ENCODE data around the gene CDH4.

The CDH4 gene

DNA sequence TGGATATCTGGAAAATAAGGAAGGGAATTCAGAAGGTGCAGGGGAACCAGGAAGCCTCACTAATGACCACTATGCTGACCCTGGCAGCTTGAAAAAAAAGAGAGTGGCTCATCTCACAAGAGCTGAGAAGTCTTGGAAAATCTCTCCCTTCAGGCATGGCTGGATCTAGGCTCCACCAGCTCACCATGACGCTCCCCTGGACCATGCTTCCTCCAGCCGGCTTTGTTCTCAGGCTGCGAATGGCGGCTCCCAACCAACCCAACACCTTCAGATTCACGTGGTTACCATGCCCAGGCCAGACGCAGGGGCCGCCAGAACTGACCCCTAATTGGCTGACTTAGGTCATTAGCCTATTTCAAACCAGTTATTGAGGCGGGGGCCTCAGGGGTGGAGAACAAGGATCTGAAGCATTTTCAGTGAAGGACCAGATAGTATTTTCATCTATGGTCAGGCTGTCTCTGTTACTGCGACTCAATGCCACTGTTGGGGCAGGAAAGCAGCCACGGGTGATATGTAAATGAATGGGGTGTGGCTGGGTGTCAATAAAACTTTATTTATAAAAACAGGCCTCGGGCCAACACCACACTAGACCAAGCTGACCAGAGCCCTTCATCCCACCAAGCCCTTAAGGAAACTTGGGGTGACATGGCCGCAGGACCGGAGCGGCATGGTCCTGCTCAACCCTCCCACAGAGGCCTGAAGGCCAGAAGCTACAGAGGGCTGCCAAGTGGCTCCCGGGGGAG lies 653.9 kb downstream of the CDH4 start:
- peaks cover 0 to 2% (median 0%) of the 10 kb centered on the region in 5 donors for H3K36me3 ChIP-seq (ENCODE audit: control insufficient read depth in 5 of 5, insufficient read depth in 5 of 5, low read length in 5 of 5)
- H3K9ac ChIP-seq (ENCODE audit: low read length in 5 of 5), result no peak overlapping the region
- no peak overlapping the region for H3K27ac ChIP-seq (ENCODE audit: low read depth, low read length)
- no peaks in the 10 kb centered on the region for H3K4me1 ChIP-seq (ENCODE audit: control insufficient read depth in 5 of 5, insufficient read depth in 5 of 5, low read length in 5 of 5)
- no peak overlapping the region for H3K4me3 ChIP-seq (ENCODE audit: low read depth in 1 of 5, low read length in 5 of 5)
- H3K27me3 ChIP-seq (ENCODE audit: control insufficient read depth in 5 of 5, insufficient read depth in 4 of 5, low read length in 5 of 5), result peaks cover 14 to 30% (median 27%) of the 10 kb centered on the region in 5 donors
- peaks cover 2 to 11% (median 8%) of the 10 kb centered on the region in 5 donors for H3K9me3 ChIP-seq (ENCODE audit: control insufficient read depth in 5 of 5, low read length in 5 of 5)

DNA sequence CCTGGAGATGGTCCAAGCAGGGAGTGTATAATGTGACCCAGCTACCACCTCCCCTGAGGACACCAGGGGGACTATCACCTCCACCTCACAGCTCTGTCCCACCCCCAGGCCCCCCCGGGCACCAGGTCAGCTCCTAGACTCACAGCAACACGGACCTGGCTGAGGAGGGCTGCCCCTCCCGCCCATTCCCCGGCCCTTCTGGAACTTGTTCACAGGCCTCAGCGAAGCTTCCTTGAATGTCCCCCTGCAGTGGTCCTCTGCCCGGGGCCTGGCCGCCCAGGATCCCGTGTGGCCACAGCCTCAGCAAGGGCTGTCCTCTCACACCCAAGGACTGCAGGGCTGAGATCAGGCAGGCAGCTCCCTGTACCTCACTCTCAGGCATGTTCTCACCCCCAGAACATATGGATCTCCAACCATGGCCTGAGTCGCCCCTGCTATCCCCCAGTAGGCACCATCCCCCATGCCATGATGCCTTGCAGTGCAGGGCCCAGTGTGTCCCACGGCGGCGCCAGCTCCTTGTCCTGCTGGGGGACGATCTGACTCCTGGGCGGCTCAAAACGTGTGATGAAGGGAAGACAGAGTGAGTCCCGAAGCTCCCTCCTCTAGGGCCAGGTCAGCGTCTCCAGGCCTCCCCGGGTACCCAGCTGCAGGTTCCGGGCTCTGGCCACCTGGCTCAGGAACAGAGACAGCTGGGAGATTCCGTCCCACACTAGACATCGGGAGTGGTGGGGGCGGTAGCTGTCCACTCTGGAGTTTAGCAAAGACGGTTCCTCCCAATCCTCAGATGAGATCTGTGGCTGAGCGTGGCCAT lies 655.2 kb downstream of the CDH4 start:
- Histone ChIP-seq H3K4me1 (ENCODE audit: control insufficient read depth in 5 of 5, insufficient read depth in 5 of 5, low read length in 5 of 5) (no peaks in the 10 kb centered on the region), H3K27ac (ENCODE audit: low read depth, low read length) (no peak overlapping the region), H3K9ac (ENCODE audit: low read length in 5 of 5) (no peak overlapping the region), H3K9me3 (ENCODE audit: control insufficient read depth in 5 of 5, low read length in 5 of 5) (peaks cover 2 to 12% (median 9%) of the 10 kb centered on the region in 5 donors), H3K27me3 (ENCODE audit: control insufficient read depth in 5 of 5, insufficient read depth in 4 of 5, low read length in 5 of 5) (peaks cover 3 to 26% (median 19%) of the 10 kb centered on the region in 5 donors), H3K36me3 (ENCODE audit: control insufficient read depth in 5 of 5, insufficient read depth in 5 of 5, low read length in 5 of 5) (peaks cover 0 to 3% (median 0%) of the 10 kb centered on the region in 5 donors), H3K4me3 (ENCODE audit: low read depth in 1 of 5, low read length in 5 of 5) (no peak overlapping the region)

GRCh38 chr20:61908057-61909026 lies 656.3 kb downstream of the CDH4 start:
- Histone ChIP-seq H3K4me1 (ENCODE audit: control insufficient read depth in 5 of 5, insufficient read depth in 5 of 5, low read length in 5 of 5) (no peaks in the 10 kb centered on the region), H3K9ac (ENCODE audit: low read length in 5 of 5) (no peak overlapping the region), H3K27ac (ENCODE audit: low read depth, low read length) (no peak overlapping the region), H3K36me3 (ENCODE audit: control insufficient read depth in 5 of 5, insufficient read depth in 5 of 5, low read length in 5 of 5) (peaks cover 0 to 3% (median 0%) of the 10 kb centered on the region in 5 donors), H3K4me3 (ENCODE audit: low read depth in 1 of 5, low read length in 5 of 5) (no peak overlapping the region), H3K9me3 (ENCODE audit: control insufficient read depth in 5 of 5, low read length in 5 of 5) (peaks cover 2 to 12% (median 9%) of the 10 kb centered on the region in 5 donors), H3K27me3 (ENCODE audit: control insufficient read depth in 5 of 5, insufficient read depth in 4 of 5, low read length in 5 of 5) (peaks cover 2 to 26% (median 19%) of the 10 kb centered on the region in 5 donors)

- no peak overlapping the region for H3K4me3 ChIP-seq (ENCODE audit: low read depth in 1 of 5, low read length in 5 of 5)
- H3K9me3 ChIP-seq (ENCODE audit: control insufficient read depth in 5 of 5, low read length in 5 of 5), result peaks cover 2 to 12% (median 9%) of the 10 kb centered on the region in 5 donors
- peaks cover 0 to 3% (median 0%) of the 10 kb centered on the region in 5 donors for H3K36me3 ChIP-seq (ENCODE audit: control insufficient read depth in 5 of 5, insufficient read depth in 5 of 5, low read length in 5 of 5)
- H3K27me3 ChIP-seq (ENCODE audit: control insufficient read depth in 5 of 5, insufficient read depth in 4 of 5, low read length in 5 of 5), result peaks cover 2 to 27% (median 21%) of the 10 kb centered on the region in 5 donors
- no peak overlapping the region for H3K9ac ChIP-seq (ENCODE audit: low read length in 5 of 5)
- no peaks in the 10 kb centered on the region for H3K4me1 ChIP-seq (ENCODE audit: control insufficient read depth in 5 of 5, insufficient read depth in 5 of 5, low read length in 5 of 5)
- H3K27ac ChIP-seq (ENCODE audit: low read depth, low read length), result no peak overlapping the region
These were observed 657.0 kb downstream of the CDH4 start for GRCh38 chr20:61909028-61909427.

GRCh38 chr20:61909821-61910220 lies 657.8 kb downstream of the CDH4 start:
- no peak overlapping the region for H3K4me3 ChIP-seq (ENCODE audit: low read depth in 1 of 5, low read length in 5 of 5)
- peaks cover 2 to 12% (median 9%) of the 10 kb centered on the region in 5 donors for H3K9me3 ChIP-seq (ENCODE audit: control insufficient read depth in 5 of 5, low read length in 5 of 5)
- no peaks in the 10 kb centered on the region for H3K4me1 ChIP-seq (ENCODE audit: control insufficient read depth in 5 of 5, insufficient read depth in 5 of 5, low read length in 5 of 5)
- peaks cover 2 to 26% (median 17%) of the 10 kb centered on the region in 5 donors for H3K27me3 ChIP-seq (ENCODE audit: control insufficient read depth in 5 of 5, insufficient read depth in 4 of 5, low read length in 5 of 5)
- H3K9ac ChIP-seq (ENCODE audit: low read length in 5 of 5), result no peak overlapping the region
- peaks cover 0 to 3% (median 0%) of the 10 kb centered on the region in 5 donors for H3K36me3 ChIP-seq (ENCODE audit: control insufficient read depth in 5 of 5, insufficient read depth in 5 of 5, low read length in 5 of 5)
- no peak overlapping the region for H3K27ac ChIP-seq (ENCODE audit: low read depth, low read length)

- Histone ChIP-seq H3K9ac (ENCODE audit: low read length in 5 of 5) (no peak overlapping the region), H3K9me3 (ENCODE audit: control insufficient read depth in 5 of 5, low read length in 5 of 5) (peaks cover 2 to 12% (median 9%) of the 10 kb centered on the region in 5 donors), H3K4me3 (ENCODE audit: low read depth in 1 of 5, low read length in 5 of 5) (no peak overlapping the region), H3K36me3 (ENCODE audit: control insufficient read depth in 5 of 5, insufficient read depth in 5 of 5, low read length in 5 of 5) (peaks cover 0 to 3% (median 0%) of the 10 kb centered on the region in 5 donors), H3K27ac (ENCODE audit: low read depth, low read length) (no peak overlapping the region), H3K4me1 (ENCODE audit: control insufficient read depth in 5 of 5, insufficient read depth in 5 of 5, low read length in 5 of 5) (no peaks in the 10 kb centered on the region), H3K27me3 (ENCODE audit: control insufficient read depth in 5 of 5, insufficient read depth in 4 of 5, low read length in 5 of 5) (peaks cover 2 to 39% (median 16%) of the 10 kb centered on the region in 5 donors)
These were observed 659.8 kb downstream of the CDH4 start for GRCh38 chr20:61911824-61912223.

- Histone ChIP-seq H3K27ac (ENCODE audit: low read depth, low read length) (no peak overlapping the region), H3K9ac (ENCODE audit: low read length in 5 of 5) (no peak overlapping the region), H3K4me1 (ENCODE audit: control insufficient read depth in 5 of 5, insufficient read depth in 5 of 5, low read length in 5 of 5) (no peaks in the 10 kb centered on the region), H3K4me3 (ENCODE audit: low read depth in 1 of 5, low read length in 5 of 5) (no peak overlapping the region), H3K27me3 (ENCODE audit: control insufficient read depth in 5 of 5, insufficient read depth in 4 of 5, low read length in 5 of 5) (peaks cover 2 to 35% (median 11%) of the 10 kb centered on the region in 5 donors), H3K9me3 (ENCODE audit: control insufficient read depth in 5 of 5, low read length in 5 of 5) (peaks cover 2 to 12% (median 9%) of the 10 kb centered on the region in 5 donors), H3K36me3 (ENCODE audit: control insufficient read depth in 5 of 5, insufficient read depth in 5 of 5, low read length in 5 of 5) (peaks cover 0 to 3% (median 0%) of the 10 kb centered on the region in 5 donors)
These were observed 660.8 kb downstream of the CDH4 start for GRCh38 chr20:61912665-61913422.

GRCh38 chr20:61913423-61914225 lies 661.6 kb downstream of the CDH4 start:
- Histone ChIP-seq H3K4me1 (ENCODE audit: control insufficient read depth in 5 of 5, insufficient read depth in 5 of 5, low read length in 5 of 5) (no peaks in the 10 kb centered on the region), H3K4me3 (ENCODE audit: low read depth in 1 of 5, low read length in 5 of 5) (no peak overlapping the region), H3K27me3 (ENCODE audit: control insufficient read depth in 5 of 5, insufficient read depth in 4 of 5, low read length in 5 of 5) (peaks cover 2 to 35% (median 11%) of the 10 kb centered on the region in 5 donors), H3K27ac (ENCODE audit: low read depth, low read length) (no peak overlapping the region), H3K9me3 (ENCODE audit: control insufficient read depth in 5 of 5, low read length in 5 of 5) (peaks cover 2 to 12% (median 9%) of the 10 kb centered on the region in 5 donors), H3K36me3 (ENCODE audit: control insufficient read depth in 5 of 5, insufficient read depth in 5 of 5, low read length in 5 of 5) (peaks cover 0 to 3% (median 0%) of the 10 kb centered on the region in 5 donors), H3K9ac (ENCODE audit: low read length in 5 of 5) (no peak overlapping the region)

Measured in subcutaneous abdominal adipose tissue (tissue), 5 donors.